HEK293T (cell line): ENCODE results near the gene SMAD3.

Experiments used
- CTCF ChIA-PET: fragments of 350-600 bp; formaldehyde crosslinking; extraction: SDS; loops from one replicate; lab custom pipeline; 2021; ENCODE audit warnings: antibody characterized with exemption, inconsistent platforms; lab: Yijun Ruan, JAX
- POLR2A ChIA-PET: fragments of 350-600 bp; formaldehyde crosslinking; extraction: SDS; loops from one replicate; lab custom pipeline; 2020; ENCODE audit warnings: antibody characterized with exemption, inconsistent platforms; lab: Yijun Ruan, JAX
- DNase-seq: peaks from one replicate; pipeline ENCODE4 v3.0.0; 2012; ENCODE audit warnings: mixed read lengths; ENCODE audit errors: extremely low spot score
- ARNT ChIP-seq: fragments of 450-650 bp; IDR thresholded peaks from 2 replicates; pipeline ENCODE4 v1.6.1; 2017; ENCODE audit warnings: mild to moderate bottlenecking
- BHLHE40 ChIP-seq: fragments of 450-650 bp; IDR thresholded peaks from 2 replicates; pipeline ENCODE4 v1.6.1; 2016; ENCODE audit warnings: mild to moderate bottlenecking, moderate library complexity, borderline replicate concordance
- CTBP1 ChIP-seq: fragments of 450-650 bp; IDR thresholded peaks from 2 replicates; pipeline ENCODE4 v1.6.1; 2016; ENCODE audit warnings: borderline replicate concordance
- ELF4 ChIP-seq: fragments of 450-650 bp; IDR thresholded peaks from 2 replicates; pipeline ENCODE4 v1.6.1; 2017; ENCODE audit warnings: antibody characterized with exemption
- FOXA1 ChIP-seq: fragments of 450-650 bp; IDR thresholded peaks from 2 replicates; pipeline ENCODE4 v1.6.1; 2016; ENCODE audit warnings: mild to moderate bottlenecking
- FOXK2 ChIP-seq: fragments of 450-650 bp; IDR thresholded peaks from 2 replicates; pipeline ENCODE4 v1.6.1; 2016; ENCODE audit warnings: mild to moderate bottlenecking
- FOXM1 ChIP-seq: fragments of 450-650 bp; IDR thresholded peaks from 2 replicates; pipeline ENCODE4 v1.6.1; 2017; ENCODE audit warnings: mild to moderate bottlenecking, borderline replicate concordance
- HDGF ChIP-seq: fragments of 450-650 bp; IDR thresholded peaks from 2 replicates; pipeline ENCODE4 v1.6.1; 2017; ENCODE audit warnings: antibody characterized with exemption, borderline replicate concordance
- L3MBTL2 ChIP-seq: fragments of 450-650 bp; conservative IDR thresholded peaks from 2 replicates; pipeline ENCODE4 v1.6.1; 2016; ENCODE audit warnings: mild to moderate bottlenecking
- LEF1 ChIP-seq: fragments of 450-650 bp; IDR thresholded peaks from 2 replicates; pipeline ENCODE4 v1.6.1; 2017; ENCODE audit warnings: mild to moderate bottlenecking, borderline replicate concordance
- NFRKB ChIP-seq: fragments of 450-650 bp; IDR thresholded peaks from 2 replicates; pipeline ENCODE4 v1.6.1; 2016; ENCODE audit warnings: mild to moderate bottlenecking, moderate library complexity
- SP1 ChIP-seq: fragments of 450-650 bp; IDR thresholded peaks from 2 replicates; pipeline ENCODE4 v1.6.1; 2017
- SUZ12 ChIP-seq: fragments of 450-650 bp; IDR thresholded peaks from 2 replicates; pipeline ENCODE4 v1.6.1; 2016; ENCODE audit warnings: mild to moderate bottlenecking
- TARDBP ChIP-seq: fragments of 450-650 bp; IDR thresholded peaks from 2 replicates; pipeline ENCODE4 v1.6.1; 2016
- ZNF384 ChIP-seq: fragments of 450-650 bp; IDR thresholded peaks from 2 replicates; pipeline ENCODE4 v1.6.1; 2016
- TF ChIP-seq, protein P1 (sequence below): fragments of 450-650 bp; IDR thresholded peaks from 2 replicates; pipeline ENCODE4 v1.6.1; 2016

Gene SMAD3

DNA sequence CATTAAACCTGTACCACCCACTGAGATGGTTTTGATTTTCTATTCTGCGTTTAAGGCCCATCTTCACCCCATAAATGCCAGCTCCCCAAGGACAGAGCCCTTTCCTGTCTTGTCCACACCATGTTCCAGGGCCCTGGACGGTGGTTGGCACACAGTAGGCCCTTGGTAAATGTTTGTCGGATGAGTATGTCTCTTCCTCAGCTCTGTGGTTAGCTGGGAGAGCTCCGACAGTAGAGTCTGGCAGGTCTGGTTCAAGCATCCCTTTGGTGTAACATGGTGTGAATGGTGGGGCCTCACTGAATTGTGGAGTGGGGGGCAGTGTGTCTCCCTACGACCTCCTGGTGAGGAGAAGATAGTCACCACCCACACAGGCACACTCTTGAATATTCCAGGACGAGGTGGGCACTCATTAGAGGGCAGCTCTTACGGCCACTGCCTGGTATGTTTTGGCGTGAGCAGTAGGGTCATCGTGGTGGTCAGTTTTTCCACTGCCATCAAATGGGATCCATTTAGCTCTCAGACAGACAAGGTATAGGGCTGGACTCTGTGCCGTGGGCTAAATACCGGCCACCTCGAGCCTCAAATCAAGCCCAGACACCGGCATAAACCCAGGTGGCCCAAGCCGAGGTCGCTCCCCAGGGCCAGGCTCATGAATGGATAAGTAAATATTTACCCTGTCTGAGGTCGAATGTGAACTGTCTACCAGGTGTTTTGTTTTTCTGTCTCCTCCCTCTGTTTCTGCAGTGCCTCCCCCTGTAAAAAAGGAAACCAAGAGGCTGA lies 61.3 kb downstream of the SMAD3 start:
- CTCF ChIA-PET = no interaction called here
- DNase-seq = no peak
- POLR2A ChIA-PET = interaction anchor here (0.9 to 1.0 kb wide), 2 partner anchors 8 to 61 kb away, joined by 3 read pairs; partner anchors contain the start of gene SMAD3
- TF ChIP-seq, protein P1, sequence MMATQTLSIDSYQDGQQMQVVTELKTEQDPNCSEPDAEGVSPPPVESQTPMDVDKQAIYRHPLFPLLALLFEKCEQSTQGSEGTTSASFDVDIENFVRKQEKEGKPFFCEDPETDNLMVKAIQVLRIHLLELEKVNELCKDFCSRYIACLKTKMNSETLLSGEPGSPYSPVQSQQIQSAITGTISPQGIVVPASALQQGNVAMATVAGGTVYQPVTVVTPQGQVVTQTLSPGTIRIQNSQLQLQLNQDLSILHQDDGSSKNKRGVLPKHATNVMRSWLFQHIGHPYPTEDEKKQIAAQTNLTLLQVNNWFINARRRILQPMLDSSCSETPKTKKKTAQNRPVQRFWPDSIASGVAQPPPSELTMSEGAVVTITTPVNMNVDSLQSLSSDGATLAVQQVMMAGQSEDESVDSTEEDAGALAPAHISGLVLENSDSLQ = no peak
- no peak for TF ChIP-seq HDGF

DNA sequence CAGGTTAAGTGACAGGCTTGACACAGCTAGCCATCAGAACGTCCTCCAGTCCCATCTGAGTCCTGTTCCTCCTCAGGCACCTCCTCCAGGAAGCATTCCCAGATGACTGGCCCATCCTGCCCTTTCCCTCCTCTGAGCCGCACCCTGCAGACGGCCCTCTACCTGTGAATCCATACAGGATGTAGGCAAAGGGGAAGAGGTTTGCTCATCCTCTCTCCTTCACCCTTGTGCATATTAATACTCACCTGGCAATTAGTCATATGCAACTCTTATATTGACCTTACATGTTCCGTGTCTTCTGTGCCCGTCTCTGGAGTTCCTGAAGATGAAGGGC lies 61.9 kb downstream of the SMAD3 start:
- TF ChIP-seq L3MBTL2 (no peak), SP1 (no peak), ARNT (no peak), ELF4 (no peak), BHLHE40 (no peak), FOXA1 (no peak), SUZ12 (no peak), CTBP1 (no peak), NFRKB (no peak), TARDBP (no peak), LEF1 (no peak), HDGF (no peak), ZNF384 (no peak), FOXK2 (no peak), FOXM1 (no peak)
- TF ChIP-seq, protein P1 = no peak
- ChIA-PET POLR2A (interaction anchor here (1.0 kb wide), 1 partner anchor 9 kb away, joined by 3 read pairs; no protein-coding TSS in a partner anchor), CTCF (no interaction called here)
- DNase-seq = no peak

DNA sequence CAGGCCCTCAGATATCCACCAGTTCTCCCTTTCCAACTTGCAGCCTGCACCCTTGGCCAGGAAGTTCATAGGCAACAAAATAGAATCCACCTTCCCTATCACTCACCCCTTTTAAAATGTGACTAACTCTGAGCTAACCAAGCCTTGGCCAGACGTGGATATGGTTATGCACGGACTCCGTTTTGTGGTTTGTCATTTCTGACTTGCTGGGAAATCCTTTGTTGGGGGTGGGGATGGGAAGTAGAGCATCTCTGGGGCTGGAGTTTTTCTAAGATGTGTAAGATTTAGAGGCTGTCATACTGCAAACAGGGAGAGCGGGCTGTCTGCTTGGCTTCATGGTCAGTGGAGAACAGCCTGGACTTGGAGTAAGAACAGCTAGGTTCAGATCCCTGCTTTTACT lies 62.6 kb downstream of the SMAD3 start:
- POLR2A ChIA-PET = interaction anchor here (0.7 to 1.3 kb wide), 2 partner anchors 14 to 64 kb away, joined by 3 read pairs; no protein-coding TSS in a partner anchor
- CTCF ChIA-PET = no interaction called here
- TF ChIP-seq ELF4 (no peak), LEF1 (no peak), ARNT (no peak), FOXM1 (no peak), CTBP1 (no peak), HDGF (no peak), TARDBP (no peak), SUZ12 (no peak), BHLHE40 (no peak), ZNF384 (no peak), SP1 (no peak), L3MBTL2 (no peak)
- TF ChIP-seq, protein P1 = no peak
- DNase-seq = no peak

DNA sequence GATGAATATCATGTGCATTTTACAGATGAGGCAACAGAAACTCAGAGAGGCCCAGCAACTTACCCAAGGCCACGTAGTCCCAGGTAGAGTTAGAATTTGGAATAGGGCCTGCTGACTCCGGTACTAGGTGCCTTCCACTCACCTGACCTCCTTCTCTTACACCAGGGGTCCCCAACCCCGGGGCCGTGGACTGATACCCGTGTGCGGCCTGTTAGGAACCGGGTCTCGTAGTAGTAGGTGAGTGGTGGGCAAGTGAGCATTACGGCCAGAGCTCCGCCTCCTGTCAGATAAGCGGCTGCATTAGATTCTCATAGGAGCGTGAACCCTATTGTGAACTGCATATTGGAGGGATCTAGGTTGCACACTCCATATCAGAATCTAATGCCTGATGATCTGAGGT lies 64.8 kb downstream of the SMAD3 start:
- ChIA-PET POLR2A (interaction anchor here (0.6 kb wide), 1 partner anchor 64 kb away, joined by 3 read pairs; no protein-coding TSS in a partner anchor), CTCF (no interaction called here)
- TF ChIP-seq CTBP1 (no peak), FOXK2 (no peak), FOXA1 (no peak), ZNF384 (no peak), TARDBP (no peak), FOXM1 (no peak), NFRKB (no peak), HDGF (no peak)
- TF ChIP-seq, protein P1 = no peak
- no peak for DNase-seq

DNA sequence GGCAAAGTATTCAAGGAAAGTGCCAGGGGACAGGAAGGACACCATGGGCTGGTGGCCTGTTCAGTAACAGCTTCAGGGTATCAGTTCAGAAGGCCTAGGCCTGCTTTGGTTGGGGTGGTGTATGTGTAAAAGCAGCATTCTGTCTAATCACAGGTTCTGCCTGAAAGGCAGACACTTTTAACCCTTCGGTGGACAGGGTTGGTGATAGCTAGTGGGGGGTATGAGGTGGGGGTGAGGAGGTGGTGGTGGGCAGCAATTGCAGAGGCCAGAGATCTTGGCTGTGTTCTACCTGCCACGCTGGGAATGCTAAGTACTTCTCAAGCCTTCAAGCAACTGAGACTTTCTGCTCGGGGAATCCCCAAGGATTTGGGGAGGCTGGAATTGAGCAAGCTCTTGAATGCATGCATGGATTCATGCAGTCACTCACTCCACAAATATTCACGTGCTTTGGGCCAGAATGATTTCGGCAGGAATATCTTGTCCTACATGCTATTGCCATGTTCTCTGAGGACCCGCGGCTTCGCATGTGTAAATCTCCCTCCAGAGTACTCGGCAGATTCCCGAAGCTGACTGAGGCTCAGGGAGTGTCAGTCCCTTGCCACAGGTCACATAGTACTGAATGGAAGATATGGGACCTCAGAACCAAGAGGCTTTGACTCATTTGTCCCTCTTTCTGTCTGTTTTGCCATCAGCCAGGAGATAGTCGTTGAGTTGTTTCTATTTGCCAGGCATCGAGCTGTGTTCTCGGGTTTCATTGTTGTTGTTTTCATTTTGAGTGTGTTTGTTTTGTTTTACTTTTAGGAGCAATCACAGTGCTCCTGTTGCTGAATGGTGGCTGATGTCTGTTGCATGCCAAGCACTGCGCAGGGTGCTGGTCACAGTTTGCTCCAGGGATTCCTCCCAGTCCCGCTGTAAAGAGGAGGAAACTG lies 65.5 kb downstream of the SMAD3 start:
- TF ChIP-seq SP1 (no peak), FOXM1 (no peak), ZNF384 (no peak), ARNT (no peak), FOXA1 (no peak), BHLHE40 (no peak), L3MBTL2 (no peak), LEF1 (no peak)
- ChIA-PET POLR2A (interaction anchor here (0.6 to 0.7 kb wide), 2 partner anchors 13 to 65 kb away, joined by 3 to 4 read pairs; no protein-coding TSS in a partner anchor), CTCF (no interaction called here)
- DNase-seq = no peak
